ENCODE measurements around the gene PRR11. TPM values are rescaled to one million over a fixed set of nuclear protein-coding genes. Genes with fewer than 3 reads are reported as not detected.

Gene PRR11
- total RNA-seq, 4 donors from 2014 or later = 1.3 to 4.8 (median 2.1) TPM

GRCh38 chr17:59111539-59111938, 44.0 kb upstream of the PRR11 start:
- TF ChIP-seq CTCF (IDR thresholded peaks at IDR 0.05; ENCODE audit: low read depth) = no peak

- TF ChIP-seq CTCF (IDR thresholded peaks at IDR 0.05; ENCODE audit: low read depth) = peak; percentile 83
Observed at GRCh38 chr17:59115474-59115873, 40.1 kb upstream of the PRR11 start.

- no peak for TF ChIP-seq CTCF (IDR thresholded peaks at IDR 0.05; ENCODE audit: low read depth)
Observed at GRCh38 chr17:59121901-59122480, 33.6 kb upstream of the PRR11 start.

- TF ChIP-seq CTCF (IDR thresholded peaks at IDR 0.05; ENCODE audit: low read depth) = no peak
Observed at GRCh38 chr17:59124665-59125064, 30.9 kb upstream of the PRR11 start.

GRCh38 chr17:59126809-59127417, 28.6 kb upstream of the PRR11 start:
- no peak for TF ChIP-seq CTCF (IDR thresholded peaks at IDR 0.05; ENCODE audit: low read depth)

- no peak for TF ChIP-seq CTCF (IDR thresholded peaks at IDR 0.05; ENCODE audit: low read depth)
Observed at GRCh38 chr17:59129814-59130213, 25.7 kb upstream of the PRR11 start.

- TF ChIP-seq CTCF (IDR thresholded peaks at IDR 0.05; ENCODE audit: low read depth) = no peak
Observed at GRCh38 chr17:59131131-59131530, 24.4 kb upstream of the PRR11 start.

All from subcutaneous adipose tissue (tissue), 4 donors.